Measurements from ENCODE around the gene CAMK1D. TPM values are rescaled to one million over a fixed set of nuclear protein-coding genes. Genes with fewer than 3 reads are reported as not detected.

Gene CAMK1D
- total RNA-seq, 2 experiments from 2014 or later: 19.0 to 25.6 TPM

DNA sequence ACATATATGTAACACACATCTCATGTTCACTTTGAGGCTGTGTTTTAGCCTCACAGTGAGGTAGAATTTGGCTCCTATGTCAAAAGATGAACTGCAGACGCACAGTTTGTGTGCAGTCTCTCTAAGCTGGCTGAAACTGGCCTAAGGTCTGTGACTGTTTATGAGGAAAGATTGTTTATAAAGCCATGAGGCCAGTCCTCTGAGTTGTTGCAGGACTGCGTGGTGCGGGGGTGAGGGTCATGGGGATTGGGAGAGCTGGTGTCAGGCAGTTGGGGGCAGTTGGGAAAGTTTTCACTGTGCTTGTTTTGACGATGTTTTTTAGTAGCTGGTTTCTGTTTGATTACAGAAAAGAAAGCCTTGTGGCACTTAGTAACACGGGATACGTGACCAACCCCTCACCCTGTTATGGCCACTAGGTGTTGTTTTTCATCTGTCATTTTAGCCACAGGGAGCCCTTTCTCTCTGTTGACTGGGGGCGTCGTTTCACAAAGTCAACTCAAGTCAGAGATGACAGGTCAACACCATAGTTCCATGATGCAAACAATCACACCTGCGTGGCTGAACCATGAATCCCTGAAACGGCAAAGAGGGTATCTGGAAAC, 341.3 kb downstream of the CAMK1D start:
- TF ChIP-seq, protein P1, sequence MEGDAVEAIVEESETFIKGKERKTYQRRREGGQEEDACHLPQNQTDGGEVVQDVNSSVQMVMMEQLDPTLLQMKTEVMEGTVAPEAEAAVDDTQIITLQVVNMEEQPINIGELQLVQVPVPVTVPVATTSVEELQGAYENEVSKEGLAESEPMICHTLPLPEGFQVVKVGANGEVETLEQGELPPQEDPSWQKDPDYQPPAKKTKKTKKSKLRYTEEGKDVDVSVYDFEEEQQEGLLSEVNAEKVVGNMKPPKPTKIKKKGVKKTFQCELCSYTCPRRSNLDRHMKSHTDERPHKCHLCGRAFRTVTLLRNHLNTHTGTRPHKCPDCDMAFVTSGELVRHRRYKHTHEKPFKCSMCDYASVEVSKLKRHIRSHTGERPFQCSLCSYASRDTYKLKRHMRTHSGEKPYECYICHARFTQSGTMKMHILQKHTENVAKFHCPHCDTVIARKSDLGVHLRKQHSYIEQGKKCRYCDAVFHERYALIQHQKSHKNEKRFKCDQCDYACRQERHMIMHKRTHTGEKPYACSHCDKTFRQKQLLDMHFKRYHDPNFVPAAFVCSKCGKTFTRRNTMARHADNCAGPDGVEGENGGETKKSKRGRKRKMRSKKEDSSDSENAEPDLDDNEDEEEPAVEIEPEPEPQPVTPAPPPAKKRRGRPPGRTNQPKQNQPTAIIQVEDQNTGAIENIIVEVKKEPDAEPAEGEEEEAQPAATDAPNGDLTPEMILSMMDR (conservative IDR thresholded peaks at IDR 0.05; ENCODE audit: low read length): no peak
- H3K4me3 ChIP-seq (ENCODE audit: low read depth, low read length, poor library complexity, severe bottlenecking): no peak overlapping the region
- no peaks in the 10 kb centered on the region for H3K36me3 ChIP-seq (ENCODE audit: insufficient read depth, low read length)
- H3K4me1 ChIP-seq (ENCODE audit: insufficient read depth, low read length, poor library complexity, severe bottlenecking): no peaks in the 10 kb centered on the region
- BruUV-seq (replicated peaks): no TSS peak
- no peak for DNase-seq (ENCODE audit: low spot score)
- intact Hi-C loops (cut with micrococcal nuclease; ENCODE audit: unreplicated experiment): no loop called here
- no peak overlapping the region for H3K27ac ChIP-seq (ENCODE audit: low read depth, low read length, poor library complexity, severe bottlenecking)
- CTCF ChIA-PET (ENCODE audit: unreplicated experiment): no interaction called here
- no peaks in the 10 kb centered on the region for H3K9me2 ChIP-seq (ENCODE audit: insufficient read depth, low read length)
- H3K4me2 ChIP-seq (ENCODE audit: low read length): no peak overlapping the region
- no peaks in the 10 kb centered on the region for H3K79me2 ChIP-seq (ENCODE audit: insufficient read depth, low read depth, low read length)
- no peak overlapping the region for H2AFZ ChIP-seq (ENCODE audit: low read length)
- no peaks in the 10 kb centered on the region for H3K9me3 ChIP-seq (ENCODE audit: low read length)
- POLR2A ChIA-PET: no interaction called here
- H4K20me1 ChIP-seq (ENCODE audit: insufficient read depth, low read length): no peaks in the 10 kb centered on the region

DNA sequence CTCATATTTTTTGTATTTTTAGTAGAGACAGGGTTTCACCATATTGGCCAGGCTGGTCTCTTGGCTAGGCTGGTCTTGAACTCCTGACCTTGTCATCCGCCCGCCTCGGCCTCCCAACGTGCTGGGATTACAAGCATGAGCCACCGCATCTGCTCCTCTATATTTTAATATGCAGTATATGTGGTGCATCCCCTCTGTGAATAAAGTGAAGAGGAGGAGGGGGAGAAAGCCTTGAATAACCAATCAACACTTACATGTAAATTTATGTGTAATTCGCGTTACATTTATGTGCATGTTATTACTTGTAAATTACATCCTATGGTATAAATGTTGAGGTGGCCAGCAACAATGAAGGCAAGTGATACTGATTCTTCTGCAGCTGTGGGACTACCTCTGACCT, 342.2 kb downstream of the CAMK1D start:
- no peak for DNase-seq (ENCODE audit: low spot score)
- Histone ChIP-seq H3K79me2 (ENCODE audit: insufficient read depth, low read depth, low read length) (no peaks in the 10 kb centered on the region), H3K4me2 (ENCODE audit: low read length) (no peak overlapping the region), H3K4me3 (ENCODE audit: low read depth, low read length, poor library complexity, severe bottlenecking) (no peak overlapping the region), H2AFZ (ENCODE audit: low read length) (no peak overlapping the region), H3K9me2 (ENCODE audit: insufficient read depth, low read length) (no peaks in the 10 kb centered on the region), H3K9me3 (ENCODE audit: low read length) (no peaks in the 10 kb centered on the region), H3K36me3 (ENCODE audit: insufficient read depth, low read length) (no peaks in the 10 kb centered on the region), H4K20me1 (ENCODE audit: insufficient read depth, low read length) (no peaks in the 10 kb centered on the region), H3K4me1 (ENCODE audit: insufficient read depth, low read length, poor library complexity, severe bottlenecking) (no peaks in the 10 kb centered on the region), H3K27ac (ENCODE audit: low read depth, low read length, poor library complexity, severe bottlenecking) (no peak overlapping the region)
- no peak for TF ChIP-seq EZH2phosphoT487 (IDR thresholded peaks at IDR 0.05; ENCODE audit: borderline replicate concordance, low read depth, low read length)
- TF ChIP-seq, protein P1 (conservative IDR thresholded peaks at IDR 0.05; ENCODE audit: low read length): no peak
- POLR2A ChIA-PET: interaction anchor here (0.7 kb wide), 1 partner anchor 596 kb away, joined by 3 read pairs; no protein-coding TSS in a partner anchor
- intact Hi-C loops (cut with micrococcal nuclease; ENCODE audit: unreplicated experiment): no loop called here
- CTCF ChIA-PET (ENCODE audit: unreplicated experiment): no interaction called here
- BruUV-seq (replicated peaks): no TSS peak

DNA sequence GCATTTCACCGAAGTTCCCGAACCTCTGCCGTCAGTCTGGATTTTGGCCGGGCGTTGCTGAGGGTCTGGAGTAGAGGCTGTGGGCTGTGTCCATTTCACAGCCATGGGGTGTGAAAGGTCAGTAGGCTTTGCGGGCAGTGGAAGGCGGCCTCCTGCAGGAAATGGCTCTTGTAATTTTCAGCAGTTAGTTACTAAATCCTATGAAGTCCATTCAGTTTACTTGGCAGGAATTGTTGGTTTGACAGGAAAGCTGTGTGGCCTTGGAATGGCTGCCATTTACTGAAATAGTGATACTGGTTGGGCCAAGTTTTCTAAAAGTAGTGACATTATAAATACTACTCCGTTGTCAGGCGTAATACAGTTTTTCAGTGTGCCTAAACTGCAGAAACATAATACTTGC, 348.4 kb downstream of the CAMK1D start:
- intact Hi-C loops (cut with micrococcal nuclease; ENCODE audit: unreplicated experiment): no loop called here
- Histone ChIP-seq H3K27ac (ENCODE audit: low read depth, low read length, poor library complexity, severe bottlenecking) (no peak overlapping the region), H3K4me2 (ENCODE audit: low read length) (no peak overlapping the region), H3K79me2 (ENCODE audit: insufficient read depth, low read depth, low read length) (no peaks in the 10 kb centered on the region), H3K36me3 (ENCODE audit: insufficient read depth, low read length) (no peaks in the 10 kb centered on the region), H3K9me2 (ENCODE audit: insufficient read depth, low read length) (no peaks in the 10 kb centered on the region), H3K9me3 (ENCODE audit: low read length) (no peaks in the 10 kb centered on the region), H2AFZ (ENCODE audit: low read length) (no peak overlapping the region), H3K4me1 (ENCODE audit: insufficient read depth, low read length, poor library complexity, severe bottlenecking) (no peaks in the 10 kb centered on the region), H4K20me1 (ENCODE audit: insufficient read depth, low read length) (no peaks in the 10 kb centered on the region), H3K4me3 (ENCODE audit: low read depth, low read length, poor library complexity, severe bottlenecking) (no peak overlapping the region)
- POLR2A ChIA-PET: no interaction called here
- no peak for DNase-seq (ENCODE audit: low spot score)
- TF ChIP-seq, protein P1 (conservative IDR thresholded peaks at IDR 0.05; ENCODE audit: low read length): no peak
- no peak for TF ChIP-seq EZH2phosphoT487 (IDR thresholded peaks at IDR 0.05; ENCODE audit: borderline replicate concordance, low read depth, low read length)
- BruUV-seq (replicated peaks): no TSS peak
- CTCF ChIA-PET (ENCODE audit: unreplicated experiment): no interaction called here

All from OCI-LY7 (cell line).